Common myeloid progenitor, CD34-positive (primary cell): ENCODE results near the gene OR3A3.

Source experiments
- CTCF ChIA-PET: fragments of 350-600 bp; sonication (Branson Sonifier 250); formaldehyde crosslinking; loops from one replicate; lab custom pipeline; 2021; ENCODE audit warnings: antibody characterized with exemption; lab: Charles Lee
- POLR2A ChIA-PET: fragments of 350-600 bp; sonication (Branson Sonifier 250); formaldehyde crosslinking; loops from one replicate; lab custom pipeline; 2021; ENCODE audit warnings: antibody characterized with exemption; lab: Charles Lee
- DNase-seq, 3 donors: peaks; one replicate each; pipeline versions ENCODE4 v3.0.0 to v3.0.0-alpha.2; 2013
- H3K27ac ChIP-seq, 2 experiments: 1 replicate in 1 of 2; 2 replicates in 1 of 2; pipeline ENCODE4 v1.7.0; 2013; ENCODE audit warnings: inconsistent platforms in 2 of 2, low read length in 2 of 2, mild to moderate bottlenecking in 2 of 2, low read depth in 1 of 2, moderate library complexity in 1 of 2; ENCODE audit not compliant: severe bottlenecking in 2 of 2, insufficient read depth in 1 of 2, poor library complexity in 1 of 2
- H3K27me3 ChIP-seq, 5 experiments: replicated peaks in 2 of 5; 1 replicate in 3 of 5; 2 replicates in 2 of 5; pipeline versions ENCODE4 v1.6.1 to v1.7.0; 2013; ENCODE audit warnings: low read length in 4 of 5, mild to moderate bottlenecking in 2 of 5, moderate library complexity in 2 of 5, inconsistent platforms in 1 of 5; ENCODE audit not compliant: insufficient read depth in 5 of 5, control insufficient read depth in 4 of 5
- H3K36me3 ChIP-seq, 4 experiments: 1 replicate in 2 of 4; 2 replicates in 2 of 4; pipeline versions ENCODE4 v1.6.1 to v1.7.0; 2013; ENCODE audit warnings: low read length in 3 of 4, control low read depth in 1 of 4, mild to moderate bottlenecking in 1 of 4; ENCODE audit not compliant: control insufficient read depth in 4 of 4, insufficient read depth in 4 of 4
- H3K4me1 ChIP-seq, 4 experiments: 1 replicate in 3 of 4; 2 replicates in 1 of 4; pipeline versions ENCODE4 v1.6.1 to v1.7.1; 2013; ENCODE audit warnings: low read length in 3 of 4, mild to moderate bottlenecking in 3 of 4, control low read depth in 1 of 4, inconsistent platforms in 1 of 4, moderate library complexity in 1 of 4; ENCODE audit not compliant: control insufficient read depth in 4 of 4, insufficient read depth in 4 of 4; ENCODE audit errors: control extremely low read depth in 1 of 4
- H3K4me3 ChIP-seq, 7 experiments: 1 replicate in 4 of 7; 2 replicates in 3 of 7; pipeline versions ENCODE4 v1.5.1 to v1.7.0; 2013; ENCODE audit warnings: mild to moderate bottlenecking in 7 of 7, low read length in 6 of 7, moderate library complexity in 6 of 7, inconsistent platforms in 2 of 7, low read depth in 2 of 7, control low read depth in 1 of 7; ENCODE audit not compliant: insufficient read depth in 4 of 7, control insufficient read depth in 1 of 7; ENCODE audit errors: extremely low read depth in 1 of 7
- H3K9me3 ChIP-seq, 5 experiments: 1 replicate in 4 of 5; 2 replicates in 1 of 5; pipeline versions ENCODE4 v1.6.1 to v1.7.1; 2013; ENCODE audit warnings: low read length in 4 of 5, mild to moderate bottlenecking in 2 of 5, inconsistent platforms in 1 of 5, low read depth in 1 of 5, moderate library complexity in 1 of 5; ENCODE audit not compliant: control insufficient read depth in 4 of 5, insufficient read depth in 2 of 5; ENCODE audit errors: control extremely low read depth in 1 of 5
- WGBS: methylation state at CpG from one replicate; pipeline ENCODE4 v1.1.5; 2013; ENCODE audit not compliant: insufficient coverage; 5-methylcytosine and 5-hydroxymethylcytosine counted together

OR3A3 gene

GRCh38 chr17:3469529-3469928 is 58.4 kb downstream of the OR3A3 start:
- Histone ChIP-seq H3K9me3 (peaks cover 0 to 5% (median 0%) of the 10 kb centered on the region in 5 experiments), H3K27me3 (peaks cover 0 to 2% (median 0%) of the 10 kb centered on the region in 5 experiments), H3K27ac (no peak overlapping the region), H3K36me3 (no peaks in the 10 kb centered on the region), H3K4me1 (no peaks in the 10 kb centered on the region), H3K4me3 (no peak overlapping the region)
- ChIA-PET POLR2A (no interaction called here), CTCF (no interaction called here)
- no peak for DNase-seq
- WGBS = 94% methylated on average over 5 of the region's 5 CpGs

DNA sequence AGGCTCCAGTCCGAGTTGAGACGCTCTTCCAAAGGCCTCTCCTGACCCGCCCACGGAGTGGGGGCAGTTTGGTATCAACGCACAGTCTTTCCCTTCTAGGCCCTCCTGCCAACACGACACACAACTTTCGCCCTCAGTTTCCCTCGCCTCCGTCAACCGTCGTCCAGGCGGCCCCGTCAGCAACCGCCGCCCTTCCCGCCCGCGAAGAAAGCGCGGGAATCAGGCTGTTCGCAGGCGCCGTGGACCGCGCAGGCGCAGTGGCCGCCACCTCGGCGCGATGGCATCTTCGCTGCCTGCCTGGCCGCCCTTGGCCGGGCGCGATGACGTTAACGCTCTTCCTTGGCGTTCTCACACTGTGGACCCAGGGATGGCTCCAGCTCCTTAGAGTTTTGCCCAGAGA is 60.4 kb downstream of the OR3A3 start, which contains the start of gene SPATA22:
Gene SPATA22 (minus strand): TSS at position 221 of the 400 bp plus-strand sequence. CDS start 2,494 bp downstream, outside the sequence.
- 93% methylated on average over 36 of the region's 38 CpGs for WGBS
- H3K9me3 ChIP-seq = peaks cover 0 to 5% (median 0%) of the 10 kb centered on the region in 5 experiments
- CTCF ChIA-PET = no interaction called here
- H3K27ac ChIP-seq = no peak within 1 kb of the TSS
- POLR2A ChIA-PET = no interaction called here
- peaks cover 0 to 2% (median 0%) of the 10 kb centered on the region in 4 experiments for H3K4me1 ChIP-seq
- H3K27me3 ChIP-seq = peaks cover 0 to 2% (median 0%) of the 10 kb centered on the region in 5 experiments
- H3K36me3 ChIP-seq = no peaks in the 10 kb centered on the region
- DNase-seq = no peak
- no peak within 1 kb of the TSS for H3K4me3 ChIP-seq

DNA sequence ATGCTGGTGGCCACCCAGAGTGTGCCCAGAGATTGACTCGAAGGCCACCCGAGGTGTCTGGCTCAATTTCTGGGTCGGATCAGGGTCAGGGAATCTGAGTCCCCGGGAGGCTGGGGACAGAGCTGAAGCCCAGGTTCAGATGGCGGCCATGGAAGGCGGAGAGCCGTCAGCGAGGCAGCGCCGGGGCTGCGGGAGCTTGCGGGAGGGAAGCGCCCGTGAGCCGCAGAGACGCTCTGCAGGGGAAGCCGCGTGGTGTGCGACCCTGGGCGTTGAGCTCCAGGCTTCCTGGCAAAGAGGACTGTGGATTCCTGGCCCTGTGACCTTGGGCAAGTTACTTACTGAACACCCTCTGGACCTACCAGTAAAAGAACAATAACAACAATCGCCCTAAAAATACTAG is 61.0 kb downstream of the OR3A3 start:
- no peak for DNase-seq
- Histone ChIP-seq H3K27ac (no peak overlapping the region), H3K9me3 (peaks cover 0 to 5% (median 0%) of the 10 kb centered on the region in 5 experiments), H3K27me3 (peaks cover 0 to 2% (median 0%) of the 10 kb centered on the region in 5 experiments), H3K36me3 (no peaks in the 10 kb centered on the region), H3K4me1 (peaks cover 0 to 2% (median 0%) of the 10 kb centered on the region in 4 experiments), H3K4me3 (no peak overlapping the region)
- ChIA-PET CTCF (no interaction called here), POLR2A (no interaction called here)
- WGBS = over 99% methylated on average over 17 of the region's 21 CpGs
